K562 (cell line): ENCODE data around the gene OTOA. TPM values are rescaled to one million over a fixed set of nuclear protein-coding genes. Genes with fewer than 3 reads are reported as not detected.

Experiments used
- ATAC-seq: fragments of 200-7000 bp; cut with Tn5 transposase; 3 replicates; pipeline ENCODE4 v1.9.1; 2020; ENCODE audit warnings: moderate library complexity
- BruUV-seq: library from RNA; stranded (reverse); fragments of 400-500 nt; replicated peaks from 2 replicates; lab custom pipeline; 2021; lab: Mats Ljungman, UMichigan
- CTCF ChIA-PET: fragments of 300-600 bp; formaldehyde crosslinking; extraction: SDS; loops from one replicate; lab custom pipeline; 2021; ENCODE audit warnings: low intra/inter-chr PET ratio; lab: Yijun Ruan, JAX
- POLR2A ChIA-PET: fragments of 300-600, 350-650 bp; sonication (Branson Sonifier 250); formaldehyde crosslinking; extraction: SDS; loops from one replicate; lab custom pipeline; 2021; ENCODE audit warnings: antibody characterized with exemption, inconsistent platforms; lab: Yijun Ruan, JAX
- DNase-seq, 4 experiments: peaks; one replicate each; pipeline versions ENCODE4 v3.0.0 to v3.0.0-alpha.2; 2011 to 2018; ENCODE audit warnings: low spot score in 3 of 4, mixed read lengths in 3 of 4; ENCODE audit errors: extremely low read depth in 1 of 4
- FAIRE-seq: peaks from 2 replicates; lab custom pipeline; 2011; peaks lifted over from hg19 to GRCh38; lab: Jason Lieb, UNC
- H2AFZ ChIP-seq: 2 replicates; pipeline ENCODE4 v1.6.0; 2011; ENCODE audit warnings: low read depth, low read length, control low read depth, inconsistent platforms
- H3K27ac ChIP-seq: fragments of 200-600 bp; 3 replicates; pipeline ENCODE4 v1.8.0; 2011; ENCODE audit warnings: low read depth, mild to moderate bottlenecking, control low read depth, inconsistent platforms, low read length, moderate library complexity, mixed read lengths; ENCODE audit errors: extremely low read depth
- H3K27me3 ChIP-seq, 2 experiments: fragments of 300-600 bp in 1 of 2; 2 replicates in 1 of 2; 3 replicates in 1 of 2; pipeline versions ENCODE4 v1.6.0 to v1.8.0; 2011; ENCODE audit warnings: inconsistent platforms in 2 of 2, low read length in 2 of 2, mild to moderate bottlenecking in 1 of 2, mixed read lengths in 1 of 2, moderate library complexity in 1 of 2; ENCODE audit not compliant: control insufficient read depth in 2 of 2, insufficient read depth in 2 of 2
- H3K36me3 ChIP-seq: fragments of 300-600 bp; 3 replicates; pipeline ENCODE4 v1.8.0; 2011; ENCODE audit warnings: mild to moderate bottlenecking, low read length, inconsistent platforms; ENCODE audit not compliant: control insufficient read depth, insufficient read depth
- H3K4me1 ChIP-seq, 2 experiments: fragments of 200-600 bp in 1 of 2; replicated peaks in 1 of 2; 2 replicates in 1 of 2; 3 replicates in 1 of 2; pipeline versions ENCODE4 v1.5.1 to v1.8.0; 2011; ENCODE audit warnings: inconsistent platforms in 2 of 2, low read length in 2 of 2, mild to moderate bottlenecking in 1 of 2, mixed read lengths in 1 of 2, moderate library complexity in 1 of 2; ENCODE audit not compliant: control insufficient read depth in 2 of 2, insufficient read depth in 2 of 2
- H3K4me2 ChIP-seq: 2 replicates; pipeline ENCODE4 v1.6.1; 2011; ENCODE audit warnings: low read length, control low read depth, inconsistent platforms, mixed read lengths; ENCODE audit not compliant: insufficient read depth
- H3K4me3 ChIP-seq: fragments of 200-600 bp; sonication (generic), shearing (Covaris generic); 2 replicates; pipeline ENCODE4 v1.5.1; 2016; ENCODE audit warnings: control low read depth, inconsistent platforms
- H3K79me2 ChIP-seq: fragments of 200-600 bp; 3 replicates; pipeline ENCODE4 v1.8.0; 2011; ENCODE audit warnings: low read length, inconsistent platforms; ENCODE audit not compliant: control insufficient read depth, insufficient read depth
- H3K9ac ChIP-seq, 2 experiments: 2 replicates each; pipeline versions ENCODE4 v1.6.0 to v1.6.1; 2011; ENCODE audit warnings: low read depth in 2 of 2, low read length in 2 of 2, control low read depth in 1 of 2, inconsistent platforms in 1 of 2, mild to moderate bottlenecking in 1 of 2, mixed read lengths in 1 of 2; ENCODE audit not compliant: insufficient read depth in 1 of 2
- H3K9me1 ChIP-seq: one replicate; pipeline ENCODE4 v1.6.0; 2011; ENCODE audit warnings: inconsistent platforms, mild to moderate bottlenecking, low read length, moderate library complexity; ENCODE audit not compliant: control insufficient read depth, insufficient read depth
- H3K9me3 ChIP-seq: replicated peaks from 2 replicates; pipeline ENCODE4 v1.5.1; 2011; ENCODE audit warnings: low read depth, low read length, inconsistent platforms; ENCODE audit not compliant: control insufficient read depth, insufficient read depth
- H4K20me1 ChIP-seq: replicated peaks from 2 replicates; pipeline ENCODE4 v1.6.1; 2011; ENCODE audit warnings: low read length, inconsistent platforms, mixed read lengths; ENCODE audit not compliant: control insufficient read depth, insufficient read depth
- CC2D1A ChIP-seq: fragments of 450-650 bp; IDR thresholded peaks from 2 replicates; pipeline ENCODE4 v1.6.1; 2017; ENCODE audit warnings: mild to moderate bottlenecking
- KHSRP ChIP-seq: fragments of 450-650 bp; IDR thresholded peaks from 2 replicates; pipeline ENCODE4 v1.6.1; 2017
- MAFK ChIP-seq: IDR thresholded peaks from 2 replicates; pipeline ENCODE4 v1.6.1; 2011; ENCODE audit warnings: low read length, improper control_type of control experiment
- MBD2 ChIP-seq: sonication (generic); IDR thresholded peaks from 2 replicates; pipeline ENCODE4 v1.6.1; 2016; ENCODE audit warnings: low read depth, borderline replicate concordance
- ZKSCAN3 ChIP-seq: fragments of 250-450 bp; sonication (Bioruptor Pico); IDR thresholded peaks from 2 replicates; pipeline ENCODE4 v1.4.0; 2020
- ZNF436 ChIP-seq: fragments of 250-450, 450-650 bp; sonication (Bioruptor Pico); formaldehyde crosslinking; IDR thresholded peaks from 2 replicates; pipeline ENCODE4 v1.7.0; 2020; ENCODE audit warnings: mild to moderate bottlenecking
- ZNF695 ChIP-seq: fragments of 450-650 bp; formaldehyde crosslinking; IDR thresholded peaks from 2 replicates; pipeline ENCODE4 v1.4.0; 2020; ENCODE audit warnings: mild to moderate bottlenecking, moderate library complexity
- WGBS: fragments of 100-300 bp; shearing (Covaris generic); methylation state at CpG from one replicate; pipeline ENCODE4 v1.1.6; 2016; ENCODE audit warnings: low coverage, mixed read lengths; ENCODE audit not compliant: insufficient coverage; ENCODE audit errors: missing lambda C conversion rate; 5-methylcytosine and 5-hydroxymethylcytosine counted together
- in situ Hi-C: fragments of 300-500 bp; cut with MboI; formaldehyde crosslinking; loops from 4 replicates; pipeline ENCODE4 v1.15.0; 2018; ENCODE audit warnings: inconsistent platforms, mixed read lengths
- intact Hi-C: fragments of 100-400 bp; cut with micrococcal nuclease; formaldehyde crosslinking; loops from 2 replicates; pipeline ENCODE4 v1.14.2; 2022
- polyA plus RNA-seq, 8 experiments: library from polyadenylated mRNA; depleted of rRNA in 4 of 8; stranded (reverse) in 5 of 8; unstranded in 3 of 8; fragments of >200 nt; fragmentation: Nextera tagmentation in 2 of 8; fragmentation: Illumina TruSeq in 1 of 8; extraction: Ambion mirVana in 2 of 8; extraction: Trizol in 1 of 8; gene quantifications; 2 replicates each; pipeline versions ENCODE4 v1.2.1 to v1.2.3, GENCODE V29; 2011 to 2014; ENCODE audit warnings: inconsistent platforms in 1 of 8, missing spikeins in 1 of 8
- total RNA-seq, 7 experiments: library from RNA; depleted of rRNA in 6 of 7; stranded (reverse); fragments of >200 nt in 6 of 7; fragmentation: Illumina TruSeq in 2 of 7; extraction: Trizol in 2 of 7; gene quantifications; 2 replicates each; pipeline versions ENCODE4 v1.2.1 to v1.2.3, GENCODE V29; 2011 to 2021; ENCODE audit warnings: low replicate concordance in 1 of 7
- TF ChIP-seq, protein P1 (sequence below): fragments of 450-650 bp; formaldehyde crosslinking; IDR thresholded peaks from 2 replicates; pipeline ENCODE4 v1.4.0; 2020; ENCODE audit warnings: mild to moderate bottlenecking, moderate library complexity
- TF ChIP-seq, protein P2 (sequence below): fragments of 250-450 bp; sonication (Bioruptor Pico); IDR thresholded peaks from 2 replicates; pipeline ENCODE4 v1.5.0; 2021; ENCODE audit warnings: mild to moderate bottlenecking, moderate library complexity

Gene OTOA
- total and polyA plus RNA-seq, 9 of the 15 experiments (the other 6 are each of a cell fraction or from before 2014, with no cell fraction given): 0.04 TPM; not detected in 8

DNA sequence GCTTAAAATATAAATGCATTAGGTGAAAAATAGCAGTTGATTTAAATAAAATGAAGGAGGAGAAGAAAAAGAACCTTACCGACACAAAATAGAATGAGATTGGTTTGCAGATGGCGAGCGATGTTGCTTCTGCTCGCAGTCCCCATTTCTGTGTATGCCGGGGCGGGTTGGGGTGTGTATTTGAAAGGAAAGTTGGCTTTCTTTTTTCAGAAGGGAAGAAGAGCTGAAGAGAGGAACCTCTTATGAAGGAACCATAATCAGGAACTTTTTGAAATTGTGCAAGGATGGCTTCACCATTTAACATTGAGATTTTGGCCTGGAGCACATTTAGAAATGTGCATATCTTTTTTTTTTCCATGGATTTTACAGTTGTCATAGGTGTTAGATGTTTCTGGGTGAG is 11.3 kb upstream of the OTOA start, which contains the start of gene IGSF6:
TSS of gene IGSF6 (minus strand) at position 156 of the 400 bp plus-strand sequence. CDS start at position 146, 10 bp downstream.
- WGBS: 92% methylated on average over 6 of the region's 6 CpGs
- no peak for ATAC-seq
- no peak for DNase-seq
- Histone ChIP-seq H3K36me3 (peaks cover 19% of the 10 kb centered on the region; the same call in 2 of the 3 replicates), H3K9me3 (no peaks in the 10 kb centered on the region), H3K4me2 (no peak within 1 kb of the TSS), H3K27ac (no peak within 1 kb of the TSS), H3K9ac (no peak within 1 kb of the TSS), H3K4me3 (no peak within 1 kb of the TSS), H3K79me2 (no peaks in the 10 kb centered on the region), H3K4me1 (no peaks in the 10 kb centered on the region), H2AFZ (no peak within 1 kb of the TSS), H3K27me3 (no peaks in the 10 kb centered on the region), H4K20me1 (no peaks in the 10 kb centered on the region), H3K9me1 (no peaks in the 10 kb centered on the region)
- ChIA-PET POLR2A (interaction anchor here (0.6 kb wide), 1 partner anchor 55 kb away, joined by 3 read pairs; no protein-coding TSS in a partner anchor), CTCF (no interaction called here)
- no TSS peak for BruUV-seq
- TF ChIP-seq KHSRP (no peak), MAFK (no peak)
- FAIRE-seq: no peak
- in situ Hi-C loops: no loop called here
- intact Hi-C loops: no loop called here

GRCh38 chr16:21653571-21653970 is 10.2 kb upstream of the OTOA start:
- ChIA-PET CTCF (no interaction called here), POLR2A (no interaction called here)
- H3K79me2 ChIP-seq: no peaks in the 10 kb centered on the region
- H3K9me3 ChIP-seq: no peaks in the 10 kb centered on the region
- no peaks in the 10 kb centered on the region for H4K20me1 ChIP-seq
- intact Hi-C loops: no loop called here
- H3K4me1 ChIP-seq: no peaks in the 10 kb centered on the region
- WGBS: 93% methylated on average over 5 of the region's 5 CpGs
- H3K9me1 ChIP-seq: no peaks in the 10 kb centered on the region
- no peak overlapping the region for H3K27ac ChIP-seq
- in situ Hi-C loops: no loop called here
- FAIRE-seq: no peak
- H3K4me3 ChIP-seq: no peak overlapping the region
- H3K9ac ChIP-seq: no peak overlapping the region
- no peak for DNase-seq
- no peak overlapping the region for H2AFZ ChIP-seq
- ATAC-seq: no peak
- H3K27me3 ChIP-seq: no peaks in the 10 kb centered on the region
- H3K4me2 ChIP-seq: no peak overlapping the region
- BruUV-seq: no TSS peak
- peaks cover 19% of the 10 kb centered on the region; the same call in 2 of the 3 replicates for H3K36me3 ChIP-seq
- TF ChIP-seq ZKSCAN3 (CRISPR knock-in tag): no peak
- TF ChIP-seq, protein P1, sequence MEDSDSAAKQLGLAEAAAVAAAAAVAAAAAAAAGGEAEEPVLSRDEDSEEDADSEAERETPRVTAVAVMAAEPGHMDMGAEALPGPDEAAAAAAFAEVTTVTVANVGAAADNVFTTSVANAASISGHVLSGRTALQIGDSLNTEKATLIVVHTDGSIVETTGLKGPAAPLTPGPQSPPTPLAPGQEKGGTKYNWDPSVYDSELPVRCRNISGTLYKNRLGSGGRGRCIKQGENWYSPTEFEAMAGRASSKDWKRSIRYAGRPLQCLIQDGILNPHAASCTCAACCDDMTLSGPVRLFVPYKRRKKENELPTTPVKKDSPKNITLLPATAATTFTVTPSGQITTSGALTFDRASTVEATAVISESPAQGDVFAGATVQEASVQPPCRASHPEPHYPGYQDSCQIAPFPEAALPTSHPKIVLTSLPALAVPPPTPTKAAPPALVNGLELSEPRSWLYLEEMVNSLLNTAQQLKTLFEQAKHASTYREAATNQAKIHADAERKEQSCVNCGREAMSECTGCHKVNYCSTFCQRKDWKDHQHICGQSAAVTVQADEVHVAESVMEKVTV (CRISPR knock-in tag): no peak
- TF ChIP-seq ZNF695 (CRISPR knock-in tag): no peak
- TF ChIP-seq, protein P2, sequence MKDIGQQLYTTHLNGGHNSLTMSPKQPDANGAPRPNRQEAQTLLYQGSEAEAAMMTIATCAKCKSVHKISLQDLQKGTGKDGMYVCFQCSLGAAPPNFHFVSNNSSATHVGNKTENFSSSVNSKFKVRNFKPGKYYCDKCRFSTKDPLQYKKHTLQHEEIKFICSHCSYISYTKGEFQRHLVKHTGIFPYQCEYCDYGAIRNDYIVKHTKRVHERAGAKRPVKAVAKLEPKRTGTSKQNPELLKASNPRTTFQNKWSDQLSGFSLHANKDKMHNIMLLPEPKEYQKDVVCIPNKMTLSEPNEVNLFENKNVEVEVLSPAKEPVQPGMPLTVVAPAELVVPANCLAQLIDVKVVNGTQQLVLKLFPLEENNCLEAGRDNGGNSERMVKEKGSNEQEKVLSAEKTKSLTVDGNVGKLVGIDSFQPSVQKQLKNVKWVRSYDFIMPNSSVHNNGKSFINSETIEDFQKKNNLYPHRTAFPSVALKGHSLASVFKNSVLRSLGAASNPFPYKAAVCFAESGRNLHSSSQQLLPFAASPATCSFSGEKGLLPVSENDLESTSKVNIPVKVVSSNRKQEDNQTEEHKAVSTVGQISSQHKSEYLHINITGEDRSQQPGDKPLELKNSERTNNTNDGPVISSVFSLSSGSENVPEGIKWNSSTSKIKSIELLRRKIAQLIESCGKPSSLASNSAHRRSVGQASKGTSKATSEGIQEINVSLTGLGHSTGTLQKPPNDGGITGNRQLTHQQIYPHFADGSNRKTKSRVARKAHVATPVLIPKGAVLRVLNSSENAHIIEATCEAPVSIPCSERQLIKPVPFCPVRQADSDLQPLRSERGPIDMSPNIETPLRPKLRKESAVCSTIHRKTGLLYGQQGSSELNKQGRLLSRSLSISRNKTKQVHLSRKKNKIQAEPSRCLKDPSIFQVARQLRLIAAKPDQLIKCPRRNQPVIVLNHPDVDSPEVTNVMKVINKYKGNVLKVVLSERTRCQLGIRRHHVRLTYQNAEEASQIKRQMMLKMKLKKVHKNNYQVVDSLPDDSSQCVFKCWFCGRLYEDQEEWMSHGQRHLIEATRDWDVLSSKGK (CRISPR knock-in tag): no peak
- TF ChIP-seq ZNF436: no peak
- TF ChIP-seq CC2D1A: no peak
- TF ChIP-seq MBD2: no peak
